ENCODE results near the gene SSR4. TPM values are rescaled to one million over a fixed set of nuclear protein-coding genes. Genes with fewer than 3 reads are reported as not detected.

The SSR4 gene
- total RNA-seq, 1 experiment from 2014 or later = 203 TPM

GRCh38 chrX:153789654-153790053 lies 4.8 kb upstream of the SSR4 start (continued):
- no peak for TF ChIP-seq ARID4B (CRISPR knock-in tag; IDR thresholded peaks at IDR 0.05; ENCODE audit: borderline replicate concordance)
- TF ChIP-seq NR3C1 (CRISPR knock-in tag; conservative IDR thresholded peaks at IDR 0.05; ENCODE audit: low read depth) = no peak
- TF ChIP-seq JUN (CRISPR knock-in tag; IDR thresholded peaks at IDR 0.05) = no peak
- TF ChIP-seq JAZF1 (CRISPR knock-in tag; IDR thresholded peaks at IDR 0.05) = no peak
- no peak for TF ChIP-seq ZNF425 (CRISPR knock-in tag; conservative IDR thresholded peaks at IDR 0.05)
- no peak for TF ChIP-seq ZNF671 (CRISPR knock-in tag; IDR thresholded peaks at IDR 0.05)

- POLR2A ChIA-PET = no interaction called here
- CTCF ChIA-PET = no interaction called here
- Mint-ChIP-seq H3K27me3 (ENCODE audit: low read depth) (no peaks in the 10 kb centered on the region), H3K36me3 (peaks cover 3% of the 10 kb centered on the region), H3K9me3 (no peaks in the 10 kb centered on the region), H3K4me3 (no peak overlapping the region), H3K4me1 (peaks cover 11% of the 10 kb centered on the region), H3K27ac (peak overlapping the region; percentile 36; the same call in 1 of the 2 replicates)
- DNase-seq (ENCODE audit: low spot score) (no peak), ATAC-seq (no peak)
- TF ChIP-seq USF1 (CRISPR knock-in tag; IDR thresholded peaks at IDR 0.05) = no peak
- no peak for TF ChIP-seq ETV6 (CRISPR knock-in tag; IDR thresholded peaks at IDR 0.05)
- no peak for TF ChIP-seq E2F4 (CRISPR knock-in tag; IDR thresholded peaks at IDR 0.05; ENCODE audit: borderline replicate concordance, low read depth)
- no peak for TF ChIP-seq PRDM15 (CRISPR knock-in tag; IDR thresholded peaks at IDR 0.05)
- no peak for TF ChIP-seq E2F5 (CRISPR knock-in tag; IDR thresholded peaks at IDR 0.05)
- TF ChIP-seq RORB (CRISPR knock-in tag; IDR thresholded peaks at IDR 0.05) = no peak
- TF ChIP-seq GTF2I (CRISPR knock-in tag; conservative IDR thresholded peaks at IDR 0.05) = no peak
- no peak for TF ChIP-seq ZNF671 (CRISPR knock-in tag; IDR thresholded peaks at IDR 0.05)
- no peak for TF ChIP-seq ELF4 (CRISPR knock-in tag; IDR thresholded peaks at IDR 0.05; ENCODE audit: low read depth)
- TF ChIP-seq NR1H2 (CRISPR knock-in tag; IDR thresholded peaks at IDR 0.05) = no peak
- no peak for TF ChIP-seq ZNF281 (CRISPR knock-in tag; IDR thresholded peaks at IDR 0.05)
- no peak for TF ChIP-seq ZBTB43 (CRISPR knock-in tag; IDR thresholded peaks at IDR 0.05)
- no peak for TF ChIP-seq TEAD4 (CRISPR knock-in tag; IDR thresholded peaks at IDR 0.05)
Measured at GRCh38 chrX:153791104-153791852, 3.2 kb upstream of the SSR4 start.

Data from WTC11 (cell line).